DMS114 treated with DMSO at 0.1 percent for 48 hours (cell line): ENCODE data around the gene OR8S1.
"Not testable (repeated sequence)": the region's sequence is repeated elsewhere in the genome, so short reads cannot be mapped to it uniquely, and the experiment has no call there.

ENCODE experiments used
- DNase-seq: peaks from one replicate; lab custom pipeline; 2025; ENCODE audit not compliant: unreplicated experiment; lab: John Stamatoyannopoulos, UW

The OR8S1 gene

DNA sequence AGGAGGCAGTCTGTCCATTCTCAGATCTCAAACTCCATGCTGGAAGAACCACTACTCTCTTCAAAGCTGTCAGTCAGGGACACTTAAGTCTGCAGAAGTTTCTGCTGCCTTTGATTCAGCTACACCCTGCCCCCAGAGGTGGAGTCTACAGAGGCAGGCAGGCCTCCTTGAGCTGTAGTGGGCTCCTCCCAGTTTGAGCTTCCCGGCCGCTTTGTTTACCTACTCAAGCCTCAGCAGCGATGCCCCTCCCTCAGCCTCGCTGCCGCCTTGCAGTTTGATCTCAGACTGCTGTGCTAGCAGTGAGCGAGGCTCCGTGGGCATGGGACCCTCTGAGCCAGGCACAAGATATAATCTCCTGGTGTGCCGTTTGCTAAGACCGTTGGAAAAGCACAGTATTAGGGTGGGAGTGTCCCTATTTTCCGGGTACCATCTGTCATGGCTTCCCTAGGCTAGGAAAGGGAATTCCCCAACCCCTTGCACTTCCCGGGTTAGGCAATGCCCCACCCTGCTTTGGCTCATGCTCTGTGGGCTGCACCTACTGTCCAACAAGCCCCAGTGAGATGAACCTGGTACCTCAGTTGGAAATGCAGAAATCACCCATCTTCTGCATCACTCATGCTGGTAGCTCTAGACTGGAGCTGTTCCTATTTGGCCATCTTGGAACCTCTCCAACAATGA lies 28.4 kb downstream of the OR8S1 start:
- not testable (repeated sequence) for DNase-seq

DNA sequence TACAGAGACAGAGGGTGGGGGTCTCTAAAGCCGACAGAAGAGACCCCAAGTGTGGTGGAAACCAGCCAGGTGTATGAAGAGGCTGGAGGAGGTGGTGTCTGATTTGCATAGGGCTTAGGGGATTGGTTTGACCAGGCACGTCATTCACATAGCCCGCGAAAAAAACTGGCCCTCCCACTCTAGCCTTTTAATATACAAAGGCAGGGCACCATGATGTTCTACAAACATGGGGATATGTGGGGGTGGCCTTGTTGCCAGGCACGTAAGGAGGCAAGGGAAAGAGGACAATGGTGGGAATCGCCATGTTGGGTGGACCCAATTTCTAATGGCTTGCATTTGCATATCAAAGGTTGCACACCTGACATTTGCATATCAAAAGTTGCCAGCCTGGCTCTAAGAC lies 31.2 kb downstream of the OR8S1 start:
- DNase-seq = no peak

DNA sequence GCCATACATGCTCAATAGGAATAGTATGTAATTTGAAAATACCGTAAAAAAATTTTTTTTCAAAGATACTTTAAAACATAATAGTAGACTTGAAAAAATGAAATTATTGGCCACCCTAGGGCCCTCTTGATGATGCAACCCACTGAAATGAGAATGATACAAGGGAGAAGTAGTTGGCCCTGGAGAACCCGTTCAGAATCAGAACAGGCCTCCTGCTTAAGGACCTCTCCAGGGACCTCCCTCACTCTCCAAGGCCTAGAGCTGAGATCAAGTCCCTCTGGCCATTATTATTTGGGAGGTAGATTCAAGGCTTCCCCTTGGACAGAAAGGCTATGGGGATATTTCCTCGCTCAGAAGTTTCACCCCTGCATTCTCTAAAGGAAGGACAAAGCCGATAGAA lies 32.5 kb downstream of the OR8S1 start:
- DNase-seq = no peak

DNA sequence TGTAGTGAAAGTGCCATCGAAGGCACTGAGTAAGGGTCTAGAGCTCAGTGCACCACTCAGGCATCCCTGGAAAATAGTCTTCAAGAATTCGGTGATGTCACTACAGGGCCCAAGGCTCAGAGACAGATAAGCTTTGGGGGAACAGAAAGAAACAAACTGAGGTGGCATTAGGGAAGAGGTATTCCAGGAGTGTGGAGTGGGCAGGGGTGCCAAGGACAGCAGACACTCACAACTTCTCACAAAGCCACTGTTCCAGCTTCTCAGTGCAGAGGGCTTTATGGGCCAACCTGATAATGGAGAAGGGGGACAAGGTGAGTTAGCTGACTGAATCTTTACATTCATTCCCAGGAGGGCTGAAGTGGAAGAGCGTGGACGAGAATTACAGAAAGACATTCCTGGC lies 42.3 kb downstream of the OR8S1 start:
- no peak for DNase-seq

DNA sequence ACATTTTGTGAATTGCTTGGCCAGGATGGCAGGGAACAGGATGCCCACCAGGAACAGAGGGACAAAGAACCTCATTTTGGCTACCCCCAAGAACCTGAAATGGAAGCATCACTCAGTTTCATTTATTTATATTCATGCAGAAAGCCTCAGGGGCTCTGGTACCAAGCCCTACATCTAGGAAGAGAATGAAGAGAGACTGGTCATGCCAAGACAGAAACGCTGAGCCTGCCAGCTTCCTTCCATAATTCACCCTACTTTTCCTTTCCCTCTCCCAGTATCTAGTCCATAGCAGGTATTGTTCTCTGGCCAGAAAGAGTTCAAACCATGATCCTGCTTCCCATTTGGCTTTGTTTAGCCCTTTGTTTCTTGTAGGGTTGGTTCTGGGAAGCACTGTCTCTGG lies 44.5 kb downstream of the OR8S1 start, which contains the start of gene LALBA:
LALBA (minus strand) TSS at position 101 of the 400 bp plus-strand sequence; CDS start at position 75, 26 bp downstream.
- no peak for DNase-seq

DNA sequence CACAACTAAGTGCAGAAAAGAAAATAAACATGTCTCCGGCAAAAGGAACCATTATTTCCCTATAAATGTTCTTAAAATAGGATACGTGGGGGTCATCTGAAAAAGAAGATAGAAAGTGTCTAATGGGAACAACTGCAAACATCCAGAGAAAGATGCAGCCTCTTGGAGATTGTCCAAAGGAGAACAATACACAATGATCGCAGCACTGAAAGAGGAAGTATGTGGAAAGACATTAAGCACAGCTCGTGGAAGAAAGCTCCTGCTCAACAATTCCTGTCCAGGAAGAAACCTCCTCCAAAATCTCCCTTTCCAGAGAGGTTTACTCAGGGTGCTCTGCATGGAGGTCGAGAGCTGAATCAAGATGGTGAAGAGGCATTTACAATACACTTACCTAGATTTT lies 46.9 kb downstream of the OR8S1 start:
- no peak for DNase-seq
